Pulmonary artery endothelial cell (primary cell): Measurements from ENCODE around the gene XXYLT1. TPM values are rescaled to one million over a fixed set of nuclear protein-coding genes. Genes with fewer than 3 reads are reported as not detected.
"Not testable (repeated sequence)": the region's sequence is repeated elsewhere in the genome, so short reads cannot be mapped to it uniquely, and the experiment has no call there.

ENCODE experiments used
- DNase-seq: peaks from one replicate; pipeline ENCODE4 v3.0.0-alpha.2; 2011; ENCODE audit warnings: low read depth, low spot score
- total RNA-seq: library from RNA; depleted of rRNA; stranded (reverse); fragments of >200 nt; gene quantifications from 2 replicates; pipeline ENCODE4 v1.2.3, GENCODE V29; 2014

The XXYLT1 gene
- total RNA-seq, 1 donor from 2014 or later = 42.1 TPM

GRCh38 chr3:195099951-195100785 is 170.8 kb downstream of the XXYLT1 start:
- DNase-seq = no peak

DNA sequence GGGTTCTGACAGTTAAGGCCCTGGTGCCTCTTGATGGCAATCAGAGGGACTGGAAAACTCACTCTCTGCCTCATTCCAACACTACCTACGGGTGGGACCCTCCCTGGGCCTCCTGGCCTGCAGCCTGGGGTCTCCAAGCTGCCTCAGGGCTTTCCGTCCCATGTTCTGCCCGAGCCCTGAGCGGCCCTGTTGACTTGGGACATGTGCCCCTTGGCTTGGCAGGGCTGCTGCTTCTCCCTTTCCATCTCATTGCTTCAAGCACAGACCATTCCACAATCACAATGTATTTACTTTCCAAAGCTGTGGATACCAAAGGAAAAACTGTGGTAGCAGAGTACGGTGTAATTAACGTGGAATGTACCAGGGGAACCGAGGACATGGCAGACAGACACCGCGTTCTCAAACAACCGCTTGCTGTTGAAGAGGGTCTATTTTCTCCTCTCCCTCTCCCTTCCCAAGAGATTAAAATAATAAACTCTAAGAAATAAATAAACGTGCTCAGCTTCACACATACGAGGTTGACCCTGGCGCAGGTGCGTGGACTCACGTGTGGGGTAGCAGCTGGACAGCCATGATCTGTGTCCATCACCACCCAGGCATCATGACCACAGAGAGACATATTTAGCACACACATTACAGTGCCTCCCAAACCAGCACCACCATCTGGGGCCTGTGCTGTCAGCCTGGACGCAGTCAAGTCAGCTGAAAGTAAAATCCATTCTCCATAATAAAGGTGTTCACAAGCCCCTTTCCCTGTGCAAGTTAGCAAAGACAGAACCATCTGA is 172.0 kb downstream of the XXYLT1 start:
- no peak for DNase-seq

- no peak for DNase-seq
Measured at GRCh38 chr3:195097331-195098255, 173.4 kb downstream of the XXYLT1 start.

DNA sequence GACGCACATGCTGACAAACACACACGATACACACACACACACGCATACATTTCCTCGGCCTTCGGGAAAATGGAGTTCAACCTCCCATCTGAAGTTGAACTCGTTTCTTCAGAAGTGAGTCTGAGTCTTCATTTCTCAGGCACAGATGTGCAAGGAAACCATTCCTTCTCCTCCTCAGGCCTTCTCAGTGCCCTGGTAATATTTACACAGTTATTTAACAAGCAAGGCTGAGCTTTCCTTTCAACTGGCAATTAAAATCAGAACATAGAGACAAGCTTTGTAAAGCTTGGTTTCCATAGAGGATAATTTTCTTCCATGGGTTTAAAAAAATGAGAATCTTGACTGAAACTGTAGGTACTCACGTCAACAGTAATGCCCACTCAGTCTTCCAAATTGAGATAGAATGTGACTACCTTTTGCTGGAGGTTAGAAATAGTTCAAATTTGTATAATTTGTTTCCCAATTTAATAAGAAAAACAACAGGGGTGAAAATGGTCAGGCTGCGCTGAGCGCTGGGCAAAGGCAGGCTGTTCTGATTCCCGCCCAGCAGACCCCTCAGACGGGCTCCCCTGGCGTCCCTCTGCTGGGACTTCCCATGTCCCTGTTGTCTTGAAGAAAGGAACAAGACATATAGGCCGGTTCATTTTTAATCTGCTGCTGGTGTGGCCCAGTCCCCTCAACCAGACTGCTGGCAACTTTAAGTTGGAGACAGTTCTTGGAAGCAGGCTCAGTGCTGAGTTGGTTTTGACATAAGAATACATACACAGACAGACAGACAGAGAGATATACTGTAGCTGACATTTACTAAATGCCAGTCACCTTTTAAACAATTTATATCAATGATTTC is 174.3 kb downstream of the XXYLT1 start:
- DNase-seq = no peak

GRCh38 chr3:195096053-195096452 is 174.9 kb downstream of the XXYLT1 start:
- DNase-seq = no peak

DNA sequence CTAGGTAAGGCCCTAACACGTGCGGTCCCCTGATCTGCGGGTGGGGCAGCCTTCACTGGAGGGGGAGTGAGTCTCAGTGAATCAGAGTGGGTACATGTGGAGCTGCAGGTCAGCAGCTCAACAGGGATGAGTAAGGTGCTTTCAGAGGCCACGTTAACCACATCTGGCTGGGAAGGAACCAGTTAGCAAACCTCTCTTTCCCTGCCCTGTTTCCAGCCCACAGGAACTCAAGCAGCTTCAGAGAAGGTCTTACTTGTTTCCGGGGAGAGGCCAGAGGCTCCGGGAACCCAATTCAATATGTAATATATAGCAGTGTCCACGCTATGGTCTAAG is 175.3 kb downstream of the XXYLT1 start:
- DNase-seq = no peak

DNA sequence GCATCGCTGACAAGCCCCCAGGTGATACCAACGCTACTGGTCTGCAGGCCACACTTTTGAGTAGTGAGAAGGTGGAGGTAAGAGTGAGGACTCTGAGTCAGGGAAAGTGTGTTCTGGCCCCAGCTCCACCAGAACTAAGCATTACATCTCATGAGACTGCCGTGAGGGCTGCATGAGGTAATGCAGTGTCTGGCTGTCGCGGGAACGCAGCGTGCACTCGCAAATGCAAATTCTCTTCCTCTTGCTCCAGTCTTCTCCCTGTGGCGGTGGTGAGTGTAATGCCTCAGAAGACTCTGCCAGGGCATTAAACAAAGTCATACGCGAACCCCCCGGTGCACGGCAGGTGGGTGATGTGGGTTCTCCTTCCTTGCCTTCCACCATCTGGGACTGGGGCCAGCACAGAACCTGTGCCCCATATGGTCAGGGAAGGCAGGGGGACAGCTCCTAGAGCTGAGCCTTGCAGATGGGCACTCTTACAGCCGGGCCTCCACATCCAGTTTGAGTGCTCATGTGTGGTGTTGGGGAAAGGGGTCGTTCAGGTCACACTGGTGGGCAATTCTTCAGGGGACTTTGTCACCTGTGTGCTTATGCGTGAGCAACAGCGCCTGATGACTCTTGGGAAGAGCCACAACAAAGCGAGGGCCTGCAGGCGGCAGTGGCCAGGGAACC is 175.8 kb downstream of the XXYLT1 start:
- no peak for DNase-seq

- DNase-seq = no peak
Measured at GRCh38 chr3:195094191-195094921, 176.6 kb downstream of the XXYLT1 start.

- DNase-seq = no peak
Measured at GRCh38 chr3:195093731-195094130, 177.2 kb downstream of the XXYLT1 start.

- DNase-seq = not testable (repeated sequence)
Measured at GRCh38 chr3:195087840-195088601, 182.9 kb downstream of the XXYLT1 start.

- no peak for DNase-seq
Measured at GRCh38 chr3:195087328-195087727, 183.6 kb downstream of the XXYLT1 start.

DNA sequence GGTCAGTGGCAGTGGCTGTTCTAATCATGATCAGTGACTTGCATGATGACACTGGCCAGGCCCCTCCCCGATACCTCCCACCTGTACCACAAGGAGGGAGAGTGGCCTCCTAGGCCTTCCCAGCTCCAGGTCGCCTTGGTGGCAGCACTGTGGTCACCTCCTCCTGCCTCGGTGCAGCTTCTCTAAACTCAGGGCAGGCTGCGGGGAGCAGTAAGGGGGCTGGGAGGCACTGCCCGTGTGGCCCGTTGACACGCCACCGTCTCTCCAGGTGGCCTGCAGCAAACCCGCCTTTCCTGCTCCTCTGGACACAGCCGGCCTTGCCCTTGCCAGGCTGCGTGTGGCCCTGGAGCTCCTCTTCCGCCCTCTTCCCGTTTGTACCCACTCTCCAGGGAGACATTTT is 184.1 kb downstream of the XXYLT1 start:
- DNase-seq = no peak

DNA sequence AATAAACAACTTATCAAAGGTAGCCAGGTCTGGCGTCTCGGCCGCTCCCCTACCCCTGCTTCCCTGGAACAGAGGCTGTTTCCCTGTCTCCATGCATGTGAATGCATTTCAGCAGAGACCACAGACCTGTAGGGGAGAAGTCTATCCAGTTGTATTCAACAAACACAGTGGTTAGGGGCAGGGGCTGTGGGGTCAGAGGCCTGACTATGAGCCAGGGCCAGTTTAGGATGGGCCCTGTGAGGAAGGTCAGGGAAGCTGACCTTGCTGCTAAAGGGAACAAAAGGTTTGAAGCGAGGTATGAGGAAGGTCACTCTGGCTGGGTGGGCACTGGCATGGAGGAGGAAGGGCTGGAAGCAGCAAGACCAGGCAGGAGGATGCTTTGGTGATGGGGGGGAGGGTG is 184.6 kb downstream of the XXYLT1 start:
- no peak for DNase-seq

- DNase-seq = no peak
Measured at GRCh38 chr3:195085356-195086130, 185.4 kb downstream of the XXYLT1 start.

GRCh38 chr3:195084746-195085145 is 186.2 kb downstream of the XXYLT1 start:
- DNase-seq = no peak

DNA sequence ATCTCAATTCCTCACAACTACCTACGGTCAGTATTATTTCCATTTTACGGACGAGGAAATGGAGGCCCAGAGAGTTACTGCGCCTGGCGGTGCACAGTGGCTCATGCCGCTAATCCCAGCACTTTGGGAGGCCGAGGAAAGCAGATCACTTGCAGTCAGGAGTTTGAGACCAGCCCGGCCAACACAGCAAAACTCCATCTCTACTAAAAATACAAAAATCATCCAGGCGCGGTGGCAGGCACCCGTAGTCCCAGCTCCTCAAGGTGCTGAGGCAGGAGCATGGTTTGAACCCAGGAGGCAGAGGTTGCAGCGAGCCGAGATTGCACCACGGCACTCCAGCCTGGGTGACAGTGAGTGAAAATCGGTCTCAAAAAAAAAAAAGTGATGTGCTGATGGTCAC is 187.3 kb downstream of the XXYLT1 start:
- DNase-seq = no peak

GRCh38 chr3:195082811-195083210 is 188.1 kb downstream of the XXYLT1 start:
- DNase-seq = no peak
